ENCODE data around the gene SERBP1.

SERBP1 gene

DNA sequence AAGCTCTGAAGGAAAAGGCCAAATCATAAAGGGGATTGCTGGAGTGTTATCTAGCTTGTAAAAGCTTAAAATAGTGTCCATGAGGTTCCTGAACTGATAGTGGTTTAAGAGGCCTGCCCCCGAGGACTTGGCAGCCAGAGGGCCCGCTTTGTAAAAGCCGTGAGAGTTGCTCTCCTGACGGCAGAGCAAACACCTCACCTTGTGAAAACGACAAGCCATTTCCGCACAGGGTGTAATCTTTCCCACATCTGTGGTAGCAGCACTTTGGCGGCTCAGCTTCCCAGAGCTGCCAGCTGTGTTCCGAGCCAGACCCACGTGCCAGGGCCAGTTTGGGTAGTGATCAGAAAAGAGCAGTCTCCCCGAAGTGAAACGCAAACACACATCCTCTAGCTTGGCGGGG lies 37.0 kb downstream of the SERBP1 start (continued):
- TF ChIP-seq ZIC2 (tag by site-specific recombination; IDR thresholded peaks at IDR 0.05): peak; percentile 89
- TF ChIP-seq GFI1B (tag by site-specific recombination; IDR thresholded peaks at IDR 0.05): no peak
- TF ChIP-seq WT1 (tag by site-specific recombination; IDR thresholded peaks at IDR 0.05): no peak
- TF ChIP-seq ZNF184 (tag by site-specific recombination; IDR thresholded peaks at IDR 0.05): no peak
- no peak for TF ChIP-seq ZBTB6 (tag by site-specific recombination; IDR thresholded peaks at IDR 0.05)
- no peak for TF ChIP-seq ZNF580 (tag by site-specific recombination; IDR thresholded peaks at IDR 0.05)
- no peak for TF ChIP-seq TCF7L2 (IDR thresholded peaks at IDR 0.05; ENCODE audit: borderline replicate concordance, low read depth, low read length)
- no peak for TF ChIP-seq ZNF302 (tag by site-specific recombination; IDR thresholded peaks at IDR 0.05; ENCODE audit: low read depth)
- TF ChIP-seq ZNF391 (tag by site-specific recombination; IDR thresholded peaks at IDR 0.05; ENCODE audit: borderline replicate concordance, low read depth): no peak
- no peak for TF ChIP-seq ZNF140 (tag by site-specific recombination; IDR thresholded peaks at IDR 0.05)
- TF ChIP-seq, protein P1, sequence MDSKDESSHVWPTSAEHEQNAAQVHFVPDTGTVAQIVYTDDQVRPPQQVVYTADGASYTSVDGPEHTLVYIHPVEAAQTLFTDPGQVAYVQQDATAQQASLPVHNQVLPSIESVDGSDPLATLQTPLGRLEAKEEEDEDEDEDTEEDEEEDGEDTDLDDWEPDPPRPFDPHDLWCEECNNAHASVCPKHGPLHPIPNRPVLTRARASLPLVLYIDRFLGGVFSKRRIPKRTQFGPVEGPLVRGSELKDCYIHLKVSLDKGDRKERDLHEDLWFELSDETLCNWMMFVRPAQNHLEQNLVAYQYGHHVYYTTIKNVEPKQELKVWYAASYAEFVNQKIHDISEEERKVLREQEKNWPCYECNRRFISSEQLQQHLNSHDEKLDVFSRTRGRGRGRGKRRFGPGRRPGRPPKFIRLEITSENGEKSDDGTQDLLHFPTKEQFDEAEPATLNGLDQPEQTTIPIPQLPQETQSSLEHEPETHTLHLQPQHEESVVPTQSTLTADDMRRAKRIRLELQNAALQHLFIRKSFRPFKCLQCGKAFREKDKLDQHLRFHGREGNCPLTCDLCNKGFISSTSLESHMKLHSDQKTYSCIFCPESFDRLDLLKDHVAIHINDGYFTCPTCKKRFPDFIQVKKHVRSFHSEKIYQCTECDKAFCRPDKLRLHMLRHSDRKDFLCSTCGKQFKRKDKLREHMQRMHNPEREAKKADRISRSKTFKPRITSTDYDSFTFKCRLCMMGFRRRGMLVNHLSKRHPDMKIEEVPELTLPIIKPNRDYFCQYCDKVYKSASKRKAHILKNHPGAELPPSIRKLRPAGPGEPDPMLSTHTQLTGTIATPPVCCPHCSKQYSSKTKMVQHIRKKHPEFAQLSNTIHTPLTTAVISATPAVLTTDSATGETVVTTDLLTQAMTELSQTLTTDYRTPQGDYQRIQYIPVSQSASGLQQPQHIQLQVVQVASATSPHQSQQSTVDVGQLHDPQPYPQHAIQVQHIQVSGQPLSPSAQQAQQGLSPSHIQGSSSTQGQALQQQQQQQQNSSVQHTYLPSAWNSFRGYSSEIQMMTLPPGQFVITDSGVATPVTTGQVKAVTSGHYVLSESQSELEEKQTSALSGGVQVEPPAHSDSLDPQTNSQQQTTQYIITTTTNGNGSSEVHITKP (tag by site-specific recombination; IDR thresholded peaks at IDR 0.05): peak; percentile 58; the same call in 1 of the 2 replicates
- TF ChIP-seq, protein P2, sequence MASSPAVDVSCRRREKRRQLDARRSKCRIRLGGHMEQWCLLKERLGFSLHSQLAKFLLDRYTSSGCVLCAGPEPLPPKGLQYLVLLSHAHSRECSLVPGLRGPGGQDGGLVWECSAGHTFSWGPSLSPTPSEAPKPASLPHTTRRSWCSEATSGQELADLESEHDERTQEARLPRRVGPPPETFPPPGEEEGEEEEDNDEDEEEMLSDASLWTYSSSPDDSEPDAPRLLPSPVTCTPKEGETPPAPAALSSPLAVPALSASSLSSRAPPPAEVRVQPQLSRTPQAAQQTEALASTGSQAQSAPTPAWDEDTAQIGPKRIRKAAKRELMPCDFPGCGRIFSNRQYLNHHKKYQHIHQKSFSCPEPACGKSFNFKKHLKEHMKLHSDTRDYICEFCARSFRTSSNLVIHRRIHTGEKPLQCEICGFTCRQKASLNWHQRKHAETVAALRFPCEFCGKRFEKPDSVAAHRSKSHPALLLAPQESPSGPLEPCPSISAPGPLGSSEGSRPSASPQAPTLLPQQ (tag by site-specific recombination; IDR thresholded peaks at IDR 0.05): 0 out of 2 replicates have a peak, but pooled peaks have one; percentile 27
- TF ChIP-seq, protein P3, sequence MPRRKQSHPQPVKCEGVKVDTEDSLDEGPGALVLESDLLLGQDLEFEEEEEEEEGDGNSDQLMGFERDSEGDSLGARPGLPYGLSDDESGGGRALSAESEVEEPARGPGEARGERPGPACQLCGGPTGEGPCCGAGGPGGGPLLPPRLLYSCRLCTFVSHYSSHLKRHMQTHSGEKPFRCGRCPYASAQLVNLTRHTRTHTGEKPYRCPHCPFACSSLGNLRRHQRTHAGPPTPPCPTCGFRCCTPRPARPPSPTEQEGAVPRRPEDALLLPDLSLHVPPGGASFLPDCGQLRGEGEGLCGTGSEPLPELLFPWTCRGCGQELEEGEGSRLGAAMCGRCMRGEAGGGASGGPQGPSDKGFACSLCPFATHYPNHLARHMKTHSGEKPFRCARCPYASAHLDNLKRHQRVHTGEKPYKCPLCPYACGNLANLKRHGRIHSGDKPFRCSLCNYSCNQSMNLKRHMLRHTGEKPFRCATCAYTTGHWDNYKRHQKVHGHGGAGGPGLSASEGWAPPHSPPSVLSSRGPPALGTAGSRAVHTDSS (tag by site-specific recombination; IDR thresholded peaks at IDR 0.05): no peak
- TF ChIP-seq ZNF610 (tag by site-specific recombination; IDR thresholded peaks at IDR 0.05; ENCODE audit: borderline replicate concordance): no peak
- TF ChIP-seq ZNF561 (tag by site-specific recombination; IDR thresholded peaks at IDR 0.05; ENCODE audit: borderline replicate concordance): no peak
- TF ChIP-seq ELK4 (IDR thresholded peaks at IDR 0.05; ENCODE audit: borderline replicate concordance, low read depth, low read length): no peak
- TF ChIP-seq ZNF280C (tag by site-specific recombination; IDR thresholded peaks at IDR 0.05): no peak
- TF ChIP-seq ZBTB26 (tag by site-specific recombination; optimal IDR thresholded peaks at IDR 0.05): no peak
- TF ChIP-seq MEIS1 (CRISPR knock-in tag; IDR thresholded peaks at IDR 0.05; ENCODE audit: borderline replicate concordance): no peak
- TF ChIP-seq, protein P4, sequence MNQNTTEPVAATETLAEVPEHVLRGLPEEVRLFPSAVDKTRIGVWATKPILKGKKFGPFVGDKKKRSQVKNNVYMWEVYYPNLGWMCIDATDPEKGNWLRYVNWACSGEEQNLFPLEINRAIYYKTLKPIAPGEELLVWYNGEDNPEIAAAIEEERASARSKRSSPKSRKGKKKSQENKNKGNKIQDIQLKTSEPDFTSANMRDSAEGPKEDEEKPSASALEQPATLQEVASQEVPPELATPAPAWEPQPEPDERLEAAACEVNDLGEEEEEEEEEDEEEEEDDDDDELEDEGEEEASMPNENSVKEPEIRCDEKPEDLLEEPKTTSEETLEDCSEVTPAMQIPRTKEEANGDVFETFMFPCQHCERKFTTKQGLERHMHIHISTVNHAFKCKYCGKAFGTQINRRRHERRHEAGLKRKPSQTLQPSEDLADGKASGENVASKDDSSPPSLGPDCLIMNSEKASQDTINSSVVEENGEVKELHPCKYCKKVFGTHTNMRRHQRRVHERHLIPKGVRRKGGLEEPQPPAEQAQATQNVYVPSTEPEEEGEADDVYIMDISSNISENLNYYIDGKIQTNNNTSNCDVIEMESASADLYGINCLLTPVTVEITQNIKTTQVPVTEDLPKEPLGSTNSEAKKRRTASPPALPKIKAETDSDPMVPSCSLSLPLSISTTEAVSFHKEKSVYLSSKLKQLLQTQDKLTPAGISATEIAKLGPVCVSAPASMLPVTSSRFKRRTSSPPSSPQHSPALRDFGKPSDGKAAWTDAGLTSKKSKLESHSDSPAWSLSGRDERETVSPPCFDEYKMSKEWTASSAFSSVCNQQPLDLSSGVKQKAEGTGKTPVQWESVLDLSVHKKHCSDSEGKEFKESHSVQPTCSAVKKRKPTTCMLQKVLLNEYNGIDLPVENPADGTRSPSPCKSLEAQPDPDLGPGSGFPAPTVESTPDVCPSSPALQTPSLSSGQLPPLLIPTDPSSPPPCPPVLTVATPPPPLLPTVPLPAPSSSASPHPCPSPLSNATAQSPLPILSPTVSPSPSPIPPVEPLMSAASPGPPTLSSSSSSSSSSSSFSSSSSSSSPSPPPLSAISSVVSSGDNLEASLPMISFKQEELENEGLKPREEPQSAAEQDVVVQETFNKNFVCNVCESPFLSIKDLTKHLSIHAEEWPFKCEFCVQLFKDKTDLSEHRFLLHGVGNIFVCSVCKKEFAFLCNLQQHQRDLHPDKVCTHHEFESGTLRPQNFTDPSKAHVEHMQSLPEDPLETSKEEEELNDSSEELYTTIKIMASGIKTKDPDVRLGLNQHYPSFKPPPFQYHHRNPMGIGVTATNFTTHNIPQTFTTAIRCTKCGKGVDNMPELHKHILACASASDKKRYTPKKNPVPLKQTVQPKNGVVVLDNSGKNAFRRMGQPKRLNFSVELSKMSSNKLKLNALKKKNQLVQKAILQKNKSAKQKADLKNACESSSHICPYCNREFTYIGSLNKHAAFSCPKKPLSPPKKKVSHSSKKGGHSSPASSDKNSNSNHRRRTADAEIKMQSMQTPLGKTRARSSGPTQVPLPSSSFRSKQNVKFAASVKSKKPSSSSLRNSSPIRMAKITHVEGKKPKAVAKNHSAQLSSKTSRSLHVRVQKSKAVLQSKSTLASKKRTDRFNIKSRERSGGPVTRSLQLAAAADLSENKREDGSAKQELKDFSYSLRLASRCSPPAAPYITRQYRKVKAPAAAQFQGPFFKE (tag by site-specific recombination; IDR thresholded peaks at IDR 0.05; ENCODE audit: borderline replicate concordance): no peak
